T-helper 1 cell treated with Interleukin-12 subunit alpha and Interleukin-12 subunit beta and Interleukin-4 antibody, amounts not matched to agents 30 ng/mL and 1 ng/mL, for 36 hours (primary cell): ENCODE measurements around the gene NECTIN2. TPM values are rescaled to one million over a fixed set of nuclear protein-coding genes. Genes with fewer than 3 reads are reported as not detected.
"Not testable (repeated sequence)": the region's sequence is repeated elsewhere in the genome, so short reads cannot be mapped to it uniquely, and the experiment has no call there.

Experiments used
- intact Hi-C: fragments of 100-400 bp; cut with micrococcal nuclease; formaldehyde crosslinking; loops from one replicate; pipeline ENCODE4 v1.15.1; 2024
- total RNA-seq: library from RNA; stranded (reverse); gene quantifications from 2 replicates; pipeline ENCODE4 v1.2.3, GENCODE V29; 2022

The NECTIN2 gene
- total RNA-seq, 1 donor from 2014 or later = 0.34 TPM

DNA sequence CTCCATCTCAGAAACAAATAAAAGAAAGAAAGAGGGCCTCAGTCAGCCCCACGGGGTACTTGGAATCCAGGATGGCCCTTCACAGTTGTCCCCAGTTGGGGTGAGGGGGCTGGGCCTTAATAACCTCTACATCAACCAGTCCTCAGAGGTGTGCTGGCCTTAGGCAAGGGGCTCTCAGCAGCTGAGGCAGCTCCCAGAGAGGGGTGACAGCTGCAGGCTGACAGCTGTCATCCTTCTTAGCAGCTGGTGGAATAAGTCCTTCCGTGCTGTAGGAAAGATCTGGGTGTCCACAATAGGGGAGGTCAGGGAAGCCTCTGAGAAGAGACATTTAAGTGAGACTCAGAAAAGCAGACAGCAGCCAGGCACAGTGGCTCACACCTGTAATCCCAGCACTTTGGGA is 29.8 kb upstream of the NECTIN2 start:
- intact Hi-C loops = no loop called here

DNA sequence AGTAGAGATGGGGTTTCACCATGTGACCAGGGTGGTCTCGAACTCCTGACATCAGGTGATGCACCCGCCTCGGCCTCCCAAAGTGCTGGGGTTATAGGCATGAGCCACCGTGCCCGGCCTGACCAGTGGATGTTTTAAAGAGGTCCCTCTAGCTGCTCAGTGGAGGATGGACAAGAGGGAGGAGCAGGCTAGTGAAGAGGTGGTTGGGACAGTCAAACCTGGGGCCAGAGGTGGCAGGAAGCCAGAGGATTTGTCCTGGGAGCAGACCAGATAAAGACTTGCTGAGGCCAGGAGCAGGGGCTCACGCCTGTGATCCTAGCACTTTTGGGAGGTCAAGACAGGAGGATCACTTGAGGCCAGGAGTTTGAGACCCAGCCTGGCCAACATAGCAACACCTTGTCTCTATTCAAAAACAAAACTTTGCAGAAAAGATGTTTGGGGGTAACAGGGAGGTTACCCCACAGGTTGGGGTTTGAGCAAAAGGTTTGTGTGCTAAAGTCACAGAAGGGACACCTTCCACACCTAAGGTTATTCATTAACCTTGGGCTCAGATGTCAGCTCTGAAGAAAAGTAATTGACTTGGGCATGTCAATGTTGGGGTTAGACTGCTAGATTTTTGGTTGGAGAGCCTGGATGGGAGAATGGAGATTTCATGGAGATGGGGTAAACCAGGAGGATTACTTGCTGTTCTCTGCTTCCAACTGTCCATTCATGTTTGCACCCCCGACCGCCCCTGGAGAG is 28.2 kb upstream of the NECTIN2 start:
- intact Hi-C loops = no loop called here

DNA sequence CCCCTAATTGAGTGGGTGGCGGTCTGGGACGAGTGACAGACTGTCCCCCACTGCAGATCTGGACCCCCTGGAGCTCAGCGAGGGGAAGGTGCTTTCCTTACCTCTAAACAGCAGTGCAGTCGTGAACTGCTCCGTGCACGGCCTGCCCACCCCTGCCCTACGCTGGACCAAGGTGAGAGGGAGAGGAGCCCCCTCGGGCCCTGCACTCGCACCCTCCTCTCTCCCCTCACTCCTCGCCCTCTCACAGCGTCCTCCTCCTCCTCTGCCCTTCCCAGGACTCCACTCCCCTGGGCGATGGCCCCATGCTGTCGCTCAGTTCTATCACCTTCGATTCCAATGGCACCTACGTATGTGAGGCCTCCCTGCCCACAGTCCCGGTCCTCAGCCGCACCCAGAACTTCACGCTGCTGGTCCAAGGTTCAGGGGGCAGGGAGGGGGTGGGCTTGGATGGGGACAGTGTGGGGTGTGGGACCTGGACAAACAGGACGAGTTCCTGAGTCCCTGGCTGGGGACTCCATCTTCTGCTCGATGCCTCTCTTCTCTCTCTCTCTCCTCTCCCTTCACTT is 27.5 kb upstream of the NECTIN2 start:
- intact Hi-C loops = no loop called here

DNA sequence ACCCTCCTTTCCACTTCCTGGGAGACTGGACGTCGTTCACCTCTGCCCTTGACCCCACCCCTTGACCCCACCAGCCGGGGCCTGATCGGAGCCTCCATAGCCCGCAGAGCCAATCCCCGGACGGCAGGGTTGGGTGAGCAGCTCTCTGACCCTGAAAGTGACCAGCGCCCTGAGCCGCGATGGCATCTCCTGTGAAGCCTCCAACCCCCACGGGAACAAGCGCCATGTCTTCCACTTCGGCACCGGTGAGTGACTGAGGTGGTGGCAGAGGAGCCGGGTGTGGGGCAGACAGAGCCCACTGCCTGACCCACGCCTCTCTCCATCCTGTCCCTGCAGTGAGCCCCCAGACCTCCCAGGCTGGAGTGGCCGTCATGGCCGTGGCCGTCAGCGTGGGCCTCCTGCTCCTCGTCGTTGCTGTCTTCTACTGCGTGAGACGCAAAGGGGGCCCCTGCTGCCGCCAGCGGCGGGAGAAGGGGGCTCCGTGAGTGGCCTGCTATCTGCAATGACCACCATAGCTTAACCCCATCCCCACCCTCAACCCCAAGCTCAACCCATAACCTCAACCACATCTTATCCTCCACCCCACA is 26.8 kb upstream of the NECTIN2 start:
- intact Hi-C loops = no loop called here

DNA sequence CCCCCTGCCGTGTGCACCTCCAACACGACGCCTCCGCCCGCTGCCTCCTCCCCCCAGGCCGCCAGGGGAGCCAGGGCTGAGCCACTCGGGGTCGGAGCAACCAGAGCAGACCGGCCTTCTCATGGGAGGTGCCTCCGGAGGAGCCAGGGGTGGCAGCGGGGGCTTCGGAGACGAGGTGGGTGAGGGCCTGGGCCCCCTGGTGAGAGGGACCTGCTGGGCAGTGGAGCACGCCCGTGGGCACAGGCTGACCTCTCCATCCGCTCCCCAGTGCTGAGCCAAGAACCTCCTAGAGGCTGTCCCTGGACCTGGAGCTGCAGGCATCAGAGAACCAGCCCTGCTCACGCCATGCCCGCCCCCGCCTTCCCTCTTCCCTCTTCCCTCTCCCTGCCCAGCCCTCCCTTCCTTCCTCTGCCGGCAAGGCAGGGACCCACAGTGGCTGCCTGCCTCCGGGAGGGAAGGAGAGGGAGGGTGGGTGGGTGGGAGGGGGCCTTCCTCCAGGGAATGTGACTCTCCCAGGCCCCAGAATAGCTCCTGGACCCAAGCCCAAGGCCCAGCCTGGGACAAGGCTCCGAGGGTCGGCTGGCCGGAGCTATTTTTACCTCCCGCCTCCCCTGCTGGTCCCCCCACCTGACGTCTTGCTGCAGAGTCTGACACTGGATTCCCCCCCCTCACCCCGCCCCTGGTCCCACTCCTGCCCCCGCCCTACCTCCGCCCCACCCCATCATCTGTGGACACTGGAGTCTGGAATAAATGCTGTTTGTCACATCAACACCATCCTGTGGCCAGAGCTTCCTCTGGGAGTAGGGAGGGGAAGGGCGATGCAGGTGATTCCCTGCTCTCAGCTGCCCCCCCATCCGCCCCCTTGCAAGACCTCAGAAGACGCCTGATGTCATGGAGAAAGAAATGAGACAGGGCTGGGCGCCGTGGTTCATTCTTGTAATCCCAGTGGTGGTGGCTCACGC is 25.2 kb upstream of the NECTIN2 start:
- intact Hi-C loops = no loop called here

DNA sequence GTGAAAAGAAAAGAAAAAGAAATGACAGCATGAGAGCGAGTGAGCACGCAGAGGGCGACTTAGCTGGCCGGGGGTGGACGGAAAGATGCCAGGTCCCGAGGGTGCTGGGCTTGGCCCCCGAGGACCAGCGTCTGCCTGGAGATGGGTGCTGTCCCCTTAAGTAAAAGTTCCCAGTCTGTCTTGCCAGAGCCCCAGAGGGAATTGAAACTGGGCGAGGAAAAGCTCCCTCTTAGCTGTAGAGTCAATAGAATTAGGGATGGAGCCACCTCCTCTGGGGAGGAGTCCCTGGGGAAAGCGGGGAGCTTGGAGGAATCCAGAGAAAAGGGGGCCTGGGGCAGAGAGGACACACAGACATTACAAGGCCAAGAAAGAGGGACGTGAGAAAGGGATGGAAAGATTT is 23.9 kb upstream of the NECTIN2 start:
- intact Hi-C loops = no loop called here

DNA sequence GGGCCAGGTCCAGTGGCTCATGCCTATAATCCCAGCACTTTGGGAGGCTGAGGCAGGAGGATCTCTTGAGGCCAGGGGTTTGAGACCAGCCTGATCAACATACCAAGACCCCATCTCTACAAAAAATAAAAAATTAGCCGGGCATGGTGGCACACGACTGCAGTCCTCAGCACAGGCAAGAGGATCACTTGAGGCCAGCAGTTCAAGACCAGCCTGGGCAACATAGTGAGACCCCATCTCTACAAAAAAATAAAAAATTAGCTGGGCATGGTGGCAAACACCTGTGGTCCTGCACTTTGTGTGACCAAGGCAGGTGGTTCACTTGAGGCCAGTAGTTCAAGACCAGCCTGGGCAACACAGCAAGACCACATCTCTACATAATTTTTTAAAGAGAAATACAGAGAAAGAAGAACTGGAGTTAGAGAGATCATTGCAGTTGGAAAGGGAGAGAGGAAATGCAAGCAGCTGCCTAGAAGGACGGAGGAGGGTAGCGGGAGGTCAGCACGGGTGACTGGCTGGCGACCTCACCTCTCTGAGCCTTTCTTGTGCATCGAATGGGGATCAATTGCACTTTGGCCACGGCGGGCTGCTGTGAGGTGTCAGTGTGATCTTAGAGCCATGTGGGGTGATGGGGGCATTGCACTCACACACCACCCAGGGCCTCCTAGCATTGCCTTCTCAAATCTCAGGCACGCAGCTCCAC is 23.3 kb upstream of the NECTIN2 start:
- intact Hi-C loops = no loop called here

GRCh38 chr19:44823373-44823698 is 22.8 kb upstream of the NECTIN2 start:
- intact Hi-C loops = no loop called here

DNA sequence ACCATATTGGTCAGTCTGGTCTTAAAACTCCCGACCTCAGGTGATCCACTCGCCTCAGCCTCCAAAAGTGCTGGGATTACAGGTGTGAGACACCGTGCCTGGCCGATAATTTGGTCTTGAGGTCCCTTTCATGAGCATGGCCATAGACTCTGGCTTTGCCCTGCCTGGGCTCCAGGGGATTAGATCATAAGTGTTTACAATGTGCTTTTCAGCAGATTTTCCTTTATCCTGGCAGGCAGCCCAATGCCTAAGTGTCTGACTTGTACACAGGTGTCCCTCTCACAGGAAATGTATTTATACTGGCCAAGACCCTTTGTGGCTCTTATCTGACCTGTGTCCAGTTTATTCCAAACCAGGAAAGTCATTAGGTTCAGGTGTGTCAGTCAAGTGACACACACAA is 21.3 kb upstream of the NECTIN2 start:
- intact Hi-C loops = no loop called here

DNA sequence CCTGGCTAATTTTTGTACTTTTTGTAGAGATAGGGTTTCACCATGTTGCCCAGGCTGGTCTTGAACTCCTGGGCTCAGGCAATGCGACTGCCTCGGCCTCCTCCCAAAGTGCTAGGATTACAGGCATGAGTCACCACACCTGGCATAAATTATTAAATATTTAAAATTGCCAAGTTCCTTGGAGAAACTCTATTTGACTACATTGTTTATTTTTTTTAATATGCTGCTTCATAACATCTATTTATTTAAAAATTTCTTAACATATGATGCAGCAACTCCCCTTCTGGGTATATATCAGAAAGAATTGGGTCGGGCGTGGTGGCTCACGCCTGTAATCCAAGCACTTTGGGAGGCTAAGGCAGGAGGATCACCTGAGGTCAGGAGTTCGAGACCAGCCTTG is 13.2 kb upstream of the NECTIN2 start:
- intact Hi-C loops = not testable (repeated sequence)

DNA sequence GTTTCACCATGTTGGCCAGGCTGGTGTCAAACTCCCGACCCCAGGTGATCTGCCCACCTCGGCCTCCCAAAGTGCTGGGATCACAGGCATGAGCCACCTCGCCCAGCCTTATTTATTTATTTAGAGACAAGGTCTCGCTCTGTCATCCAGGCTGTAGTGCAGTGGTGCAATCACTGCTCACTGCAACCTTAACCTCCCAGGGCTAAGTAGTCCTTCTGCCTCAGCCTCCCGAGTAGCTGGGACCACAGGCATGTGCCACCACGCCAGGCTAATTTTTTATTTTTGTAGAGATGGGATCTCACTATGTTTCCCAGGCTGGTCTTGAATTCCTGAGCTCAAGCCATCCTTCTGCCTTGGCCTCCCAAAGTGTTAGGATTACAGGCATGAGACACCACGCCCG is 11.7 kb upstream of the NECTIN2 start:
- intact Hi-C loops = not testable (repeated sequence)

GRCh38 chr19:44839276-44839675 is 6.8 kb upstream of the NECTIN2 start:
- intact Hi-C loops = no loop called here

DNA sequence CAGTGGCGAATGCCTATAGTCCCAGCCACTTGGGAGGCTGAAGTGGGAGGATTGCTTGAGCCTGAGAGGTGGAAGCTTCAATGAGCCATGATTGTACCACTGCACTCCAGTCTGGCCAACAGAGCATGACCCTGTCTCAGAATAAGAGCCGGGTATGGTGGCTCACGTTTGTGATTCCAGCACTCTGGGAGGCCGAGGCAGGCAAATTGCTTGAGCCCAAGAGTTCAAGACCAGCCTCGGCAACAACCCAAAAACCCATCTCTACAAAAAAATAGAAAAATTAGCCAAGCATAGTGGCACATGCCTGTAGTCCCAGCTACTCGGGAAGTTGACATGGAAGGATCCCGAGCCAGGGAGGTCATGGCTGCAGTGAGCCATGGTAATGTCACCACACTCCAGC is 5.3 kb upstream of the NECTIN2 start:
- intact Hi-C loops = no loop called here

DNA sequence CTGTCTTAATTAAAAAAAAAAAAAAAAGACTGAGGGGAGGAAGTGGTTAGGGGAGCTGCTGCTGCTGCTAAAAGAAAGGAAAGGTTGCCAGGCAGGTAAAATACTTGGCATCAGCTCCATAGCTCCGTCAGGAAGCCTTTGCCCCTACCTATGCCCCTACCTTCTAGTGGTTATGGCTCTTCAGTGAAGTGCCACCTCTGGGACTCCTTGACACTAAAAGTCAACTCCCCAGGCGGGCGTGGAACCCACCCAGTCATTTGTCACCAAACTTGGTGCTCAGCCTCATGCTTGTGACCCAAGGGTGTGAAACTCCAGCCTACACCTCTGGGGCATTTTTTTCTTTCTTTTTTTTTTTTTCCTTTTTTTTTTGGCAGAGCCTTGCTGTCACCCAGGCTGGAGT is 4.9 kb upstream of the NECTIN2 start:
- intact Hi-C loops = no loop called here

GRCh38 chr19:44845286-44845611 is 848 bp upstream of the NECTIN2 start:
- intact Hi-C loops = loop anchor here (1.0 to 5.0 kb wide), 10 partner anchors 45 to 274 kb away; partner anchors contain the start of gene PPP1R37

DNA sequence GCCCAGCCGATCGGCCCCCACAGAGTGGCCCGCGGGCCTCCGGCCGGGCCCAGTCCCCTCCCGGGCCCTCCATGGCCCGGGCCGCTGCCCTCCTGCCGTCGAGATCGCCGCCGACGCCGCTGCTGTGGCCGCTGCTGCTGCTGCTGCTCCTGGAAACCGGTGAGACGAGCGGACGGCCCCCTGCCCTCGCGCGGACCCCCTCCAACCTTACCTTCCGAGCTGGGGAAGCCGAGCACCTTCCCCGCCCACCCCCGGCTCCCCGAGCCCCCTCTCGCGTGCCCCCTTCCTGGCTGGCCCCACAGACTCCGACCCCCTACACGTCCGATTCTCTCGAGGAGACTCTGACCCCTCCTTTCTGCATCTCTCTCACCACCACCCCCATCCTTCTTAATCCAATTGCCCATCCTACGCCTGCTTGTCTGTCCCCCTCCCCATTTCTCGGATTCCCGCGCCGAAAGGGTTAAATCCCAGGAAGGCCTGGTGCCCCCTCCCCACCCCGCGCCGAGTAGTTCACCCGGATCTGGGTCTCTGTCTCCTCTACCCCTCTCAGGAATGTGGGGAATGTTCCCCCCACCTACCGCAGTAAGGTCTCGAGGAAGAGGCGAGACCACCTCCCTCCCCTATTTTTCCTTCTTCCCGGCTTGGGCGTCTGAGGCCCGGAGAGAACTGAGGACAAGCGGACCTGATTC is 502 bp downstream of the NECTIN2 start:
- intact Hi-C loops = loop anchor here (1.0 to 5.0 kb wide), 3 partner anchors 68 to 332 kb away; partner anchors contain the start of genes APOC1, BLOC1S3, PPP1R37 and TRAPPC6A

DNA sequence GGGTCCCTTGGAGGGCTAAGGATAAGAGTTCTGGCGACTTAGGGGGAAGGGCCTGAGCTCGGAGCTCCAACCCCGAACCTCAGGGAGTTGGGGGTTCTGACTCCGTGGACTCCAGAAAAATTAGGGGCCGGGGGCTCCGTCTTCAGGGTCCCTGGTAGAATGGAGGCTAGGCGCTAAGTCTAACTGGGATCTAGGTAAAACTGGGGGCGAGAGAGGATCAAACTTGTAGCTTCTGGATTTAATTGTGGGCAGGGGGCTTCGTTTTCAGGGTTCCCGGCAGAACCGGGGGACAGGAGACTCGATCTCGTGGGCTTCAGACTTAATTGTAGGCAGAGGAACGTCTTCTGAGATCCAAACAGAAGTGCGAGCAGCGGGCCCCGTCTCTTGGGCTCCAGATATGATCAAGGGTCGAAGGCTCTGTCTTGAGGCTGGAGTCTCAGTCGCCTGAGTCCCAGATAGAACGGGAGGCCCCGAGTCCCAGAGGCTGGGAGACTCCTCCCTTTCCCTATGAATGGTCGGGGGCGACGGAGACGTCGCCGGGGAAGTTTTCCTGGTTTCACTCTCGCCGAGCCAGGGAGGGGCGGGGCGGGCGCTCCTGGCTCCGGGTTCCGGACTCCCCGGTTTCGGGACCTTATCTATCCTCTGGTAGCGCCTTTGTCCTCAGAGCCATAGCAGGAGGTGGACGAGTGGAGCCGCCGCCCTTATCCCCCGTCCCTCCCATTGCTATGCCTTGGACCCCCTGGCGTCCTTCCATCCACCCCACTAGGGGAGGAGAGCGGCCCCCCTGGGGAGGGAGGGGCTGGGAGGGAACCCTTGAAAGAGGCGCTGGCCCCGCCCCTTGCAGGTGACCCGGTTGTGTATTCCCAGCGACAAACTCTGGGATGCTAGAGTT is 1.3 kb downstream of the NECTIN2 start:
- intact Hi-C loops = loop anchor here (2.0 to 5.0 kb wide), 2 partner anchors 67 to 245 kb away; partner anchors contain the start of genes APOC1 and PPP1R37

DNA sequence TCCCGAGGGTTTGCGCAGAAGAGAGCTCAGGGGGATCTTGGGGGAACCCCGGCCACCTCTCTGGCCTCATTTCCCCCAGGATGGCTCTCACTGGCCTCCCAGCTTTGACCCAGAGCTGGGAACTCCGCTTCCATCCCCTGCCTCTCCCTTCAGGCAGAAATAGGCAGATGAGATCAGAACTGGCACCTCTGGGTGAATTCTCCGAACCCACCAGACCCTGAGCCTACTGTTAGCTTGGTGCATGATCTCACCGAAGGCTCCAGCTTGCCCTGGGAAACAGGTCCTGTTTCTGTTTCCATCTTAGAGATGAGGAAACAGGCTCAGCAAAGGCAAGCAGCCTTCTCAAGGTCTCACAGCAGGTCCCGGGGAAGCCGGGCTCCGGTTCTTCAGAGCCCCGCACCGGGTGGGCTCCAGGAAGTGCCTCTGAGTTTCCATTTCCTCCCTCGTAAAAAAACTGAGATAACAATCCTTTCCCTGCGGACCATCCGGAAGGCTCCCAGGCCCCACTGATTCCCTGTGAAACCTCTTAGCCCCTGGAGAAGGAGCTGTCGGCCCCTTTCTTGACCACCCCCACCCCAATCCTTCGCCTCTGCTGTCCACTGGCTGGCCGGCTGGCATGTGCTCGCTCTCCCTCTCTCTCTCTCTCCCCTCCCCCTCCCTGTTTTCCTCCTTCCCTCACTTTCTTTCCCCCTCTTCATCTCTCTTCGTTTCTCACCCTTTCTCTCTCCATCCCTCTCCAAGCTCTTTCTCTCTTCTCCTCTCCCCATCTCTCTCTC is 2.1 kb downstream of the NECTIN2 start:
- intact Hi-C loops = loop anchor here (5.0 kb wide), 1 partner anchor 244 kb away; the partner anchor contains the start of gene PPP1R37
